GM12878 (cell line): ENCODE measurements around the gene ABCF1. TPM values are rescaled to one million over a fixed set of nuclear protein-coding genes. Genes with fewer than 3 reads are reported as not detected.
A peak's percentile ranks its signal among the peaks of the same experiment; 100 is the strongest.

ENCODE experiments used
- ATAC-seq: fragments of 200-7000 bp; cut with Tn5 transposase; 3 replicates; pipeline ENCODE4 v1.9.1; 2020; ENCODE audit warnings: mild to moderate bottlenecking, moderate library complexity
- BruUV-seq: library from RNA; stranded (reverse); fragments of 400-500 nt; replicated peaks from 2 replicates; lab custom pipeline; 2021; lab: Mats Ljungman, UMichigan
- CTCF ChIA-PET: fragments of 300-600 bp; sonication (Branson Sonifier 250); formaldehyde crosslinking; extraction: SDS; loops from one replicate; lab custom pipeline; 2021; ENCODE audit warnings: inconsistent platforms; lab: Yijun Ruan, JAX
- POLR2A ChIA-PET: fragments of 350-600 bp; formaldehyde crosslinking; extraction: SDS; loops from one replicate; lab custom pipeline; 2021; ENCODE audit warnings: inconsistent platforms; lab: Charles Lee
- RAD21 ChIA-PET: fragments of 300-600 bp; sonication (Branson Sonifier 250); formaldehyde crosslinking; loops from one replicate; lab custom pipeline; 2023; ENCODE audit warnings: antibody characterized with exemption; ENCODE audit not compliant: unreplicated experiment; lab: Charles Lee
- SMC1A ChIA-PET: fragments of 300-600 bp; sonication (Branson Sonifier 250); formaldehyde crosslinking; loops from one replicate; lab custom pipeline; 2023; ENCODE audit not compliant: unreplicated experiment, uncharacterized antibody; lab: Charles Lee
- DNase-seq: peaks from one replicate; pipeline ENCODE4 v3.0.0-alpha.2; 2011; ENCODE audit warnings: low read depth, low spot score
- FAIRE-seq: peaks from 3 replicates; lab custom pipeline; 2011; peaks lifted over from hg19 to GRCh38; lab: Jason Lieb, UNC
- H2AFZ ChIP-seq: 2 replicates; pipeline ENCODE4 v1.6.0; 2011; ENCODE audit warnings: low read depth, low read length, control low read depth; ENCODE audit not compliant: control insufficient read depth
- H3K27ac ChIP-seq: 2 replicates; pipeline ENCODE4 v1.5.1; 2011; ENCODE audit warnings: control low read depth; ENCODE audit not compliant: control insufficient read depth, insufficient read depth
- H3K27me3 ChIP-seq, 2 experiments: replicated peaks in 1 of 2; 2 replicates each; pipeline versions ENCODE4 v1.6.0 to v1.6.1; 2011; ENCODE audit warnings: low read length in 1 of 2; ENCODE audit not compliant: control insufficient read depth in 2 of 2, insufficient read depth in 2 of 2
- H3K36me3 ChIP-seq, 2 experiments: 2 replicates each; pipeline ENCODE4 v1.5.1; 2011; ENCODE audit warnings: low read length in 1 of 2; ENCODE audit not compliant: control insufficient read depth in 2 of 2, insufficient read depth in 2 of 2
- H3K4me1 ChIP-seq: 2 replicates; pipeline ENCODE4 v1.6.1; 2011; ENCODE audit warnings: mild to moderate bottlenecking, low read length, moderate library complexity, mixed read lengths; ENCODE audit not compliant: control insufficient read depth, insufficient read depth
- H3K4me2 ChIP-seq: 2 replicates; pipeline ENCODE4 v1.6.0; 2011; ENCODE audit warnings: control low read depth; ENCODE audit not compliant: control insufficient read depth, insufficient read depth
- H3K4me3 ChIP-seq: fragments of 200-600 bp; sonication (generic); 2 replicates; pipeline ENCODE4 v1.5.1; 2016
- H3K79me2 ChIP-seq: 2 replicates; pipeline ENCODE4 v1.6.0; 2011; ENCODE audit warnings: low read length; ENCODE audit not compliant: control insufficient read depth, insufficient read depth
- H3K9ac ChIP-seq: 2 replicates; pipeline ENCODE4 v1.8.0; 2011; ENCODE audit warnings: low read length, control low read depth, mixed read lengths; ENCODE audit not compliant: control insufficient read depth, insufficient read depth
- H3K9me3 ChIP-seq: replicated peaks from 3 replicates; pipeline ENCODE4 v1.5.1; 2011; ENCODE audit warnings: mild to moderate bottlenecking, low read length; ENCODE audit not compliant: control insufficient read depth, insufficient read depth
- H4K20me1 ChIP-seq: 2 replicates; pipeline ENCODE4 v1.6.0; 2011; ENCODE audit not compliant: control insufficient read depth, insufficient read depth
- WGBS: methylation state at CpG from one replicate; pipeline ENCODE4 v1.1.6; 2016; ENCODE audit warnings: low lambda C conversion rate; ENCODE audit not compliant: insufficient replicate concordance, insufficient coverage; ENCODE audit errors: missing lambda C conversion rate; 5-methylcytosine and 5-hydroxymethylcytosine counted together
- in situ Hi-C: fragments of 300-500 bp; cut with MboI; formaldehyde crosslinking; loops from 9 replicates; pipeline ENCODE4 v1.14.3; 2018; ENCODE audit warnings: mixed read lengths
- intact Hi-C: fragments of 100-400 bp; cut with micrococcal nuclease; formaldehyde crosslinking; loops from one replicate; pipeline ENCODE4 v1.14.2; 2022; ENCODE audit not compliant: unreplicated experiment
- polyA plus RNA-seq, 11 experiments: library from polyadenylated mRNA; depleted of rRNA in 4 of 11; unstranded in 6 of 11; stranded (reverse) in 5 of 11; fragments of >200 nt; fragmentation: Nextera tagmentation in 4 of 11; fragmentation: Illumina TruSeq in 1 of 11; extraction: Ambion mirVana in 4 of 11; extraction: Trizol in 1 of 11; gene quantifications; 1 replicate in 1 of 11; 2 replicates in 10 of 11; pipeline versions ENCODE4 v1.2.1 to v1.2.3, GENCODE V29; 2011 to 2016; ENCODE audit warnings: inconsistent platforms in 2 of 11, missing spikeins in 2 of 11, low read depth in 1 of 11
- total RNA-seq, 4 experiments: library from RNA; depleted of rRNA in 3 of 4; stranded (reverse); fragments of >200 nt in 3 of 4; fragmentation: Illumina TruSeq in 1 of 4; extraction: Trizol in 1 of 4; gene quantifications; 2 replicates each; pipeline versions ENCODE4 v1.2.1 to v1.2.3, GENCODE V29; 2013 to 2021
- TF ChIP-seq, protein P1 (sequence below): IDR thresholded peaks from 2 replicates; pipeline ENCODE4 v1.6.1; 2011; ENCODE audit warnings: low read depth, low read length, improper control_type of control experiment, borderline replicate concordance
- TF ChIP-seq, protein P2 (sequence below): fragments of 450-650 bp; IDR thresholded peaks from 2 replicates; pipeline ENCODE4 v1.6.1; 2017; ENCODE audit warnings: mild to moderate bottlenecking, low read depth, inconsistent platforms; ENCODE audit not compliant: poor library complexity, severe bottlenecking

Gene ABCF1
- total and polyA plus RNA-seq, 10 of the 15 experiments (the other 5 are each of a cell fraction or from before 2014, with no cell fraction given): 21.3 to 79.6 (median 55.9) TPM

DNA sequence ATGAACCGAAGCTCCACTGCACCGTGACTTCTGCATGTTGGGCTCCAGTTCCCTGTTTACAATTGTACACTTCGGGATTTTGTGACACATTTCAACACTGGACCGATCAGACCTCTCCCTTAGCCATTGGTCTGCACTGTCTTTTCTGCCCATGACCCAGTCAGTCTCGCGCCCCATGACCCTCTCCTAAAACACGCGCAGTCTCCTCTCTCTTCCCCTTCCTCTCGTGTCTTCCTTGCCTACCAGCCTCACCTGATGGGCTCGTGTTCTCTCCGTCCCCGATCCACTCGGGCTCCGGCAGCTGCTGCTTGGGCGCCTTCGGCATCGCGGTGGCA is 535 bp upstream of the ABCF1 start:
- TF ChIP-seq, protein P1, sequence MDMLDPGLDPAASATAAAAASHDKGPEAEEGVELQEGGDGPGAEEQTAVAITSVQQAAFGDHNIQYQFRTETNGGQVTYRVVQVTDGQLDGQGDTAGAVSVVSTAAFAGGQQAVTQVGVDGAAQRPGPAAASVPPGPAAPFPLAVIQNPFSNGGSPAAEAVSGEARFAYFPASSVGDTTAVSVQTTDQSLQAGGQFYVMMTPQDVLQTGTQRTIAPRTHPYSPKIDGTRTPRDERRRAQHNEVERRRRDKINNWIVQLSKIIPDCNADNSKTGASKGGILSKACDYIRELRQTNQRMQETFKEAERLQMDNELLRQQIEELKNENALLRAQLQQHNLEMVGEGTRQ: no peak
- TF ChIP-seq, protein P2, sequence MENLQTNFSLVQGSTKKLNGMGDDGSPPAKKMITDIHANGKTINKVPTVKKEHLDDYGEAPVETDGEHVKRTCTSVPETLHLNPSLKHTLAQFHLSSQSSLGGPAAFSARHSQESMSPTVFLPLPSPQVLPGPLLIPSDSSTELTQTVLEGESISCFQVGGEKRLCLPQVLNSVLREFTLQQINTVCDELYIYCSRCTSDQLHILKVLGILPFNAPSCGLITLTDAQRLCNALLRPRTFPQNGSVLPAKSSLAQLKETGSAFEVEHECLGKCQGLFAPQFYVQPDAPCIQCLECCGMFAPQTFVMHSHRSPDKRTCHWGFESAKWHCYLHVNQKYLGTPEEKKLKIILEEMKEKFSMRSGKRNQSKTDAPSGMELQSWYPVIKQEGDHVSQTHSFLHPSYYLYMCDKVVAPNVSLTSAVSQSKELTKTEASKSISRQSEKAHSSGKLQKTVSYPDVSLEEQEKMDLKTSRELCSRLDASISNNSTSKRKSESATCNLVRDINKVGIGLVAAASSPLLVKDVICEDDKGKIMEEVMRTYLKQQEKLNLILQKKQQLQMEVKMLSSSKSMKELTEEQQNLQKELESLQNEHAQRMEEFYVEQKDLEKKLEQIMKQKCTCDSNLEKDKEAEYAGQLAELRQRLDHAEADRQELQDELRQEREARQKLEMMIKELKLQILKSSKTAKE: peak; percentile 28
- POLR2A ChIA-PET: interaction anchor here (0.9 to 2.5 kb wide), 8 partner anchors 14 to 108 kb away, joined by 3 to 25 read pairs (median 4); partner anchors contain the start of genes GNL1, MRPS18B and PRR3
- Histone ChIP-seq H3K9ac (peak overlapping the region; percentile 93), H3K79me2 (peaks cover 44% of the 10 kb centered on the region), H2AFZ (peak overlapping the region; percentile 93), H3K4me3 (peak overlapping the region; percentile 89), H3K27ac (peak overlapping the region; percentile 94), H3K27me3 (no peaks in the 10 kb centered on the region), H3K4me1 (peaks cover 15% of the 10 kb centered on the region), H3K9me3 (no peaks in the 10 kb centered on the region), H3K36me3 (no peaks in the 10 kb centered on the region; a peak in 3 of 4 replicates), H3K4me2 (peak overlapping the region; percentile 98), H4K20me1 (peaks cover 3% of the 10 kb centered on the region; the same call in 1 of the 2 replicates)
- in situ Hi-C loops (no loop called here), intact Hi-C loops (loop anchor here (2.0 kb wide), 1 partner anchor 14 kb away; the partner anchor contains the start of genes GNL1 and PRR3)
- WGBS: 1% methylated on average over 18 of the region's 18 CpGs
- SMC1A ChIA-PET: interaction anchor here (0.9 to 2.3 kb wide), 6 partner anchors 13 to 85 kb away, joined by 3 to 18 read pairs (median 4); partner anchors contain the start of gene PRR3
- CTCF ChIA-PET: interaction anchor here (0.6 to 2.6 kb wide), 9 partner anchors 14 to 108 kb away, joined by 3 to 25 read pairs (median 6); partner anchors contain the start of genes GNL1 and PRR3
- RAD21 ChIA-PET: interaction anchor here (0.9 to 2.2 kb wide), 8 partner anchors 13 to 117 kb away, joined by 3 to 11 read pairs (median 4); partner anchors contain the start of genes GNL1 and PRR3
- FAIRE-seq (no peak), ATAC-seq (peak; percentile 20), DNase-seq (no peak)
- TSS peak; percentile 92 for BruUV-seq
